Natural killer cell treated with Interleukin-12 subunit alpha and Interleukin-12 subunit beta and Interleukin-15 and Interleukin-18, amount 100 ng/mL, for 72 hours (primary cell): Measurements from ENCODE around the gene GFOD1. TPM values are rescaled to one million over a fixed set of nuclear protein-coding genes. Genes with fewer than 3 reads are reported as not detected.

Experiments used
- ATAC-seq, 2 donors: fragments of 150-1000 bp; cut with Tn5 transposase in 1 of 2; sonication (Bioruptor Pico), chemical (Tn5 transposase) in 1 of 2; 2 replicates each; pipeline ENCODE4 v1.10.0; 2021
- DNase-seq: peaks from one replicate; pipeline ENCODE4 v3.0.0; 2022; ENCODE audit warnings: low spot score
- H3K27ac Mint-ChIP-seq, 2 donors: 1 replicate in 1 of 2; 2 replicates in 1 of 2; pipeline ENCODE4 v1.8.0; 2022; ENCODE audit warnings: mixed read lengths in 2 of 2, mild to moderate bottlenecking in 1 of 2, moderate library complexity in 1 of 2
- H3K27me3 Mint-ChIP-seq, 2 donors: 1 replicate in 1 of 2; 2 replicates in 1 of 2; pipeline ENCODE4 v1.8.0; 2022; ENCODE audit warnings: mixed read lengths in 2 of 2
- H3K36me3 Mint-ChIP-seq: one replicate; pipeline ENCODE4 v1.8.0; 2022; ENCODE audit warnings: mixed read lengths
- H3K4me1 Mint-ChIP-seq, 2 donors: 1 replicate in 1 of 2; 2 replicates in 1 of 2; pipeline ENCODE4 v1.8.0; 2022; ENCODE audit warnings: low read depth in 2 of 2, mixed read lengths in 2 of 2, mild to moderate bottlenecking in 1 of 2
- H3K4me3 Mint-ChIP-seq: one replicate; pipeline ENCODE4 v1.8.0; 2022; ENCODE audit warnings: mixed read lengths
- H3K9me3 Mint-ChIP-seq: 2 replicates; pipeline ENCODE4 v1.8.0; 2022; ENCODE audit warnings: mixed read lengths
- total RNA-seq, 2 donors: library from RNA; stranded (reverse); gene quantifications; one replicate each; pipeline ENCODE4 v1.2.3, GENCODE V29; 2022

Gene GFOD1
- total RNA-seq, 2 donors from 2014 or later, result 9.7 to 12.1 TPM

GRCh38 chr6:13457577-13457976 is 29.8 kb downstream of the GFOD1 start:
- Mint-ChIP-seq H3K36me3 (no peaks in the 10 kb centered on the region), H3K4me3 (no peak overlapping the region), H3K4me1 (peaks cover 64 to 77% of the 10 kb centered on the region in 2 donors), H3K27ac (peak overlapping the region in 1 of 2 donors; percentile 62), H3K9me3 (no peaks in the 10 kb centered on the region), H3K27me3 (no peaks in the 10 kb centered on the region)
- ATAC-seq (peak in 1 of 2 donors; percentile 37), DNase-seq (no peak)

GRCh38 chr6:13455552-13455966 is 31.8 kb downstream of the GFOD1 start:
- no peak for DNase-seq
- Mint-ChIP-seq H3K27ac (peak overlapping the region; percentile 62 to 70), H3K27me3 (no peaks in the 10 kb centered on the region), H3K9me3 (no peaks in the 10 kb centered on the region), H3K4me3 (peak overlapping the region; percentile 62), H3K36me3 (no peaks in the 10 kb centered on the region), H3K4me1 (peaks cover 47 to 60% of the 10 kb centered on the region in 2 donors)
- ATAC-seq, result no peak

GRCh38 chr6:13454286-13455221 is 32.8 kb downstream of the GFOD1 start:
- Mint-ChIP-seq H3K4me1 (peaks cover 53 to 64% of the 10 kb centered on the region in 2 donors), H3K4me3 (peak overlapping the region; percentile 62), H3K9me3 (no peaks in the 10 kb centered on the region), H3K36me3 (no peaks in the 10 kb centered on the region), H3K27ac (peak overlapping the region; percentile 62 to 70), H3K27me3 (no peaks in the 10 kb centered on the region)
- ATAC-seq (peak; percentile 90 to 94), DNase-seq (peak; percentile 84)

GRCh38 chr6:13453771-13454251 is 33.6 kb downstream of the GFOD1 start:
- H3K4me1 Mint-ChIP-seq, result peaks cover 48 to 61% of the 10 kb centered on the region in 2 donors
- H3K4me3 Mint-ChIP-seq, result peak overlapping the region; percentile 62
- peak; percentile 62 for ATAC-seq
- peak overlapping the region; percentile 62 to 70 for H3K27ac Mint-ChIP-seq
- H3K27me3 Mint-ChIP-seq, result no peaks in the 10 kb centered on the region
- DNase-seq, result no peak
- H3K9me3 Mint-ChIP-seq, result no peaks in the 10 kb centered on the region
- no peaks in the 10 kb centered on the region for H3K36me3 Mint-ChIP-seq

- Mint-ChIP-seq H3K27me3 (no peaks in the 10 kb centered on the region), H3K9me3 (no peaks in the 10 kb centered on the region), H3K4me3 (no peak overlapping the region), H3K4me1 (peaks cover 49 to 61% of the 10 kb centered on the region in 2 donors), H3K36me3 (no peaks in the 10 kb centered on the region), H3K27ac (peak overlapping the region in 1 of 2 donors; percentile 70)
- no peak for ATAC-seq
- DNase-seq, result no peak
Measured at GRCh38 chr6:13453153-13453552, 34.2 kb downstream of the GFOD1 start.

- no peak for ATAC-seq
- Mint-ChIP-seq H3K4me1 (peaks cover 50 to 61% of the 10 kb centered on the region in 2 donors), H3K36me3 (no peaks in the 10 kb centered on the region), H3K4me3 (no peak overlapping the region), H3K27ac (no peak overlapping the region), H3K27me3 (no peaks in the 10 kb centered on the region), H3K9me3 (no peaks in the 10 kb centered on the region)
- DNase-seq, result no peak
Measured at GRCh38 chr6:13452346-13453117, 34.9 kb downstream of the GFOD1 start.

- H3K9me3 Mint-ChIP-seq, result no peaks in the 10 kb centered on the region
- H3K27ac Mint-ChIP-seq, result peak overlapping the region in 1 of 2 donors; percentile 34
- no peaks in the 10 kb centered on the region for H3K36me3 Mint-ChIP-seq
- H3K4me3 Mint-ChIP-seq, result no peak overlapping the region
- H3K27me3 Mint-ChIP-seq, result no peaks in the 10 kb centered on the region
- ATAC-seq (no peak), DNase-seq (no peak)
- H3K4me1 Mint-ChIP-seq, result peaks cover 55 to 63% of the 10 kb centered on the region in 2 donors
Measured at GRCh38 chr6:13451181-13451895, 36.1 kb downstream of the GFOD1 start.

- Mint-ChIP-seq H3K36me3 (no peaks in the 10 kb centered on the region), H3K27ac (peak overlapping the region in 1 of 2 donors; percentile 43), H3K9me3 (no peaks in the 10 kb centered on the region), H3K4me1 (peaks cover 58 to 66% of the 10 kb centered on the region in 2 donors), H3K4me3 (no peak overlapping the region), H3K27me3 (no peaks in the 10 kb centered on the region)
- no peak for DNase-seq
- ATAC-seq, result no peak
Measured at GRCh38 chr6:13450628-13451027, 36.8 kb downstream of the GFOD1 start.

- no peak for DNase-seq
- no peaks in the 10 kb centered on the region for H3K9me3 Mint-ChIP-seq
- H3K4me3 Mint-ChIP-seq, result peak overlapping the region; percentile 38
- no peaks in the 10 kb centered on the region for H3K36me3 Mint-ChIP-seq
- H3K27ac Mint-ChIP-seq, result peak overlapping the region; percentile 45 to 71
- peaks cover 52% of the 10 kb centered on the region in 2 donors for H3K4me1 Mint-ChIP-seq
- no peaks in the 10 kb centered on the region for H3K27me3 Mint-ChIP-seq
- peak in 1 of 2 donors; percentile 17 for ATAC-seq
Measured at GRCh38 chr6:13447949-13448724, 39.3 kb downstream of the GFOD1 start.

- DNase-seq, result no peak
- Mint-ChIP-seq H3K4me3 (no peak overlapping the region), H3K9me3 (no peaks in the 10 kb centered on the region), H3K27me3 (no peaks in the 10 kb centered on the region), H3K4me1 (peaks cover 48 to 56% of the 10 kb centered on the region in 2 donors), H3K36me3 (no peaks in the 10 kb centered on the region), H3K27ac (peak overlapping the region in 1 of 2 donors; percentile 79)
- ATAC-seq, result no peak
Measured at GRCh38 chr6:13446381-13446780, 41.0 kb downstream of the GFOD1 start.

GRCh38 chr6:13445744-13446115 is 41.7 kb downstream of the GFOD1 start:
- ATAC-seq, result peak in 1 of 2 donors; percentile 53

GRCh38 chr6:13445005-13445743 is 42.2 kb downstream of the GFOD1 start:
- H3K36me3 Mint-ChIP-seq, result no peaks in the 10 kb centered on the region
- ATAC-seq (peak in 1 of 2 donors; percentile 57), DNase-seq (no peak)
- H3K27ac Mint-ChIP-seq, result peak overlapping the region; percentile 3 to 32
- H3K4me1 Mint-ChIP-seq, result peaks cover 53 to 56% of the 10 kb centered on the region in 2 donors
- H3K27me3 Mint-ChIP-seq, result no peaks in the 10 kb centered on the region
- peak overlapping the region; percentile 43 for H3K4me3 Mint-ChIP-seq
- H3K9me3 Mint-ChIP-seq, result no peaks in the 10 kb centered on the region

More at GRCh38 chr6:13445744-13446115, 41.7 kb downstream of the GFOD1 start:
- no peak for DNase-seq
- Mint-ChIP-seq H3K27ac (peak overlapping the region; percentile 3 to 32), H3K4me1 (peaks cover 55 to 56% of the 10 kb centered on the region in 2 donors), H3K4me3 (peak overlapping the region; percentile 43), H3K36me3 (no peaks in the 10 kb centered on the region), H3K9me3 (no peaks in the 10 kb centered on the region), H3K27me3 (no peaks in the 10 kb centered on the region)
